Motor neuron (in vitro differentiated cells): ENCODE measurements around the gene CACNA1I. TPM values are rescaled to one million over a fixed set of nuclear protein-coding genes. Genes with fewer than 3 reads are reported as not detected.

Experiments used
- ATAC-seq, 8 experiments: fragments of 200-7000 bp; cut with Tn5 transposase; replicated peaks in 6 of 8; 2 replicates each; pipeline ENCODE4 v1.8.0; 2021; ENCODE audit warnings: mild to moderate bottlenecking in 8 of 8, moderate library complexity in 8 of 8
- H3K27ac ChIP-seq, 2 donors: fragments of 250-450 bp; sonication (Bioruptor Pico); 2 replicates each; pipeline ENCODE4 v1.9.0; 2021; ENCODE audit warnings: antibody characterized with exemption in 2 of 2, mild to moderate bottlenecking in 2 of 2, moderate library complexity in 1 of 2
- H3K4me1 ChIP-seq, 2 donors: fragments of 250-450 bp; sonication (Bioruptor Pico); replicated peaks in 1 of 2; 2 replicates each; pipeline ENCODE4 v1.6.1; 2021; ENCODE audit warnings: antibody characterized with exemption in 2 of 2, mild to moderate bottlenecking in 2 of 2, moderate library complexity in 1 of 2
- H3K4me3 ChIP-seq, 5 donors: fragments of 250-450 bp; sonication (Bioruptor Pico); 2 replicates each; pipeline ENCODE4 v1.9.0; 2021; ENCODE audit warnings: antibody characterized with exemption in 5 of 5, mild to moderate bottlenecking in 5 of 5, moderate library complexity in 4 of 5
- WGBS, 10 experiments: fragments of 450-650 bp; shearing (Covaris generic); methylation state at CpG; one replicate each; pipeline ENCODE4 v1.0.0; 2022; 5-methylcytosine and 5-hydroxymethylcytosine counted together
- in situ Hi-C, 9 experiments: fragments of 400-800 bp; cut with MboI; loops; one replicate each; pipeline ENCODE4 v1.15.0; 2021; ENCODE audit warnings: low sequenced_read_pairs in 9 of 9, low pct_unique_long_range_greater_than_20kb in 2 of 9; ENCODE audit not compliant: unreplicated experiment in 9 of 9
- total RNA-seq, 8 experiments: library from RNA; unstranded; fragments of 300-600 nt; gene quantifications; 2 replicates each; pipeline versions ENCODE4 v1.2.3 to v1.2.4, GENCODE V29; 2022

Gene CACNA1I
- total RNA-seq, 8 experiments from 2014 or later = 0.09 to 1.00 (median 0.24) TPM

GRCh38 chr22:39684702-39685281 lies 114.2 kb downstream of the CACNA1I start:
- Histone ChIP-seq H3K4me1 (peaks cover 15 to 19% of the 10 kb centered on the region in 2 donors), H3K27ac (no peak overlapping the region), H3K4me3 (no peak overlapping the region)
- in situ Hi-C loops = no loop called here
- ATAC-seq = peak in 5 of 8 experiments; percentile 4 to 48 (median 22)
- no CpG with 5 or more reads among the region's 12 CpGs for WGBS, 10 experiments

DNA sequence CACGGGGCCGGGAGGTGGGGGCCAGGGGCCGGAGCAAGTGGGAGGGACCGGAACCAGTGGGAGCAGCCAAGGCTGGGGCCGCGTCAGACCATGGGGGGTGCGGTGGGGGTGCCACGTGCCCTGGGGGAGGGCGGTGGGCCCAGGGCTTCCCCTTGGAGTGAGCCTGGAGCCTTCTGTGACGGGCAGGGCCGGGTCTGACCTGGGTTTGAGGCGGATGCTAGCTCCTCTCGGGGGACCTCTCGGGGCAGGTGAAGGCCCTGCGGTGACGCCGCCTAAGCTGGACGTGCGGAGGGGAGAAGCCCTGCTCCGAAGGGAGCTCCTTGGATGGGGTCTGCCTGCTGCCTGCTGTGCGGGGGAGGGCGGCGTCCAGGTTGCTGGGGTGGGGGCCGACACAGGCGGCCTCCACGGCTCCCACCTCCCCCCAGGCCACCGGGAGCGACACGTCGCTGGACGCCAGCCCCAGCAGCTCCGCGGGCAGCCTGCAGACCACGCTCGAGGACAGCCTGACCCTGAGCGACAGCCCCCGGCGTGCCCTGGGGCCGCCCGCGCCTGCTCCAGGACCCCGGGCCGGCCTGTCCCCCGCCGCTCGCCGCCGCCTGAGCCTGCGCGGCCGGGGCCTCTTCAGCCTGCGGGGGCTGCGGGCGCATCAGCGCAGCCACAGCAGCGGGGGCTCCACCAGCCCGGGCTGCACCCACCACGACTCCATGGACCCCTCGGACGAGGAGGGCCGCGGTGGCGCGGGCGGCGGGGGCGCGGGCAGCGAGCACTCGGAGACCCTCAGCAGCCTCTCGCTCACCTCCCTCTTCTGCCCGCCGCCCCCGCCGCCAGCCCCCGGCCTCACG lies 115.0 kb downstream of the CACNA1I start:
- peak overlapping the region in 1 of 2 donors; percentile 22 for H3K27ac ChIP-seq
- no peak overlapping the region for H3K4me3 ChIP-seq
- ATAC-seq = peak in 6 of 8 experiments; percentile 23 to 78 (median 49)
- in situ Hi-C loops = no loop called here
- peaks cover 23 to 26% of the 10 kb centered on the region in 2 donors for H3K4me1 ChIP-seq
- no CpG with 5 or more reads among the region's 77 CpGs for WGBS, 10 experiments

DNA sequence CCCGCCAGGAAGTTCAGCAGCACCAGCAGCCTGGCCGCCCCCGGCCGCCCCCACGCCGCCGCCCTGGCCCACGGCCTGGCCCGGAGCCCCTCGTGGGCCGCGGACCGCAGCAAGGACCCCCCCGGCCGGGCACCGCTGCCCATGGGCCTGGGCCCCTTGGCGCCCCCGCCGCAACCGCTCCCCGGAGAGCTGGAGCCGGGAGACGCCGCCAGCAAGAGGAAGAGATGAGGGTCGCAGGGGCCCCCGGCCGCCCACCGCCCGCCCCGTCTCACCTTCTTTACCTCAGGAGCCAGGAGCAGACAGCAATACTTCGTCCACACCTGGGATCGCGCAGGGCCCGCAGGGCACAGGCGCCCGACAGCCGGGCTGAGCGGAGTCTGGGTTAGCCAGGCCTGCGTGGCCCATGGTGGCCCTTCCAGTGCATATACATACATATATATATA lies 115.6 kb downstream of the CACNA1I start:
- ATAC-seq = no peak
- H3K4me3 ChIP-seq = no peak overlapping the region
- H3K27ac ChIP-seq = no peak overlapping the region
- peaks cover 27 to 31% of the 10 kb centered on the region in 2 donors for H3K4me1 ChIP-seq
- in situ Hi-C loops = no loop called here
- no CpG with 5 or more reads among the region's 39 CpGs for WGBS, 10 experiments

GRCh38 chr22:39686776-39687525 lies 116.4 kb downstream of the CACNA1I start:
- 13 to 80% (median 65%) methylated on average over 1 to 6 of the region's 17 CpGs; no CpG with 5 or more reads in 6 of the 10 experiments for WGBS, 10 experiments
- H3K27ac ChIP-seq = no peak overlapping the region
- ATAC-seq = no peak
- no peak overlapping the region for H3K4me3 ChIP-seq
- H3K4me1 ChIP-seq = peaks cover 35 to 37% of the 10 kb centered on the region in 2 donors
- in situ Hi-C loops = no loop called here

GRCh38 chr22:39688186-39688785 lies 117.7 kb downstream of the CACNA1I start:
- no peak overlapping the region for H3K4me3 ChIP-seq
- in situ Hi-C loops = no loop called here
- H3K27ac ChIP-seq = no peak overlapping the region
- WGBS, 10 experiments = 35 to 100% (median 85%) methylated on average over 1 to 8 of the region's 13 CpGs; no CpG with 5 or more reads in 2 of the 10 experiments
- H3K4me1 ChIP-seq = peaks cover 35 to 37% of the 10 kb centered on the region in 2 donors
- no peak for ATAC-seq

- 60 to 100% (median 78%) methylated on average over 3 to 7 of the region's 10 CpGs; no CpG with 5 or more reads in 4 of the 10 experiments for WGBS, 10 experiments
- ATAC-seq = no peak
- in situ Hi-C loops = no loop called here
- no peak overlapping the region for H3K27ac ChIP-seq
- H3K4me1 ChIP-seq = peaks cover 37 to 39% of the 10 kb centered on the region in 2 donors
- H3K4me3 ChIP-seq = no peak overlapping the region
Observed at GRCh38 chr22:39689421-39689820, 118.9 kb downstream of the CACNA1I start.

DNA sequence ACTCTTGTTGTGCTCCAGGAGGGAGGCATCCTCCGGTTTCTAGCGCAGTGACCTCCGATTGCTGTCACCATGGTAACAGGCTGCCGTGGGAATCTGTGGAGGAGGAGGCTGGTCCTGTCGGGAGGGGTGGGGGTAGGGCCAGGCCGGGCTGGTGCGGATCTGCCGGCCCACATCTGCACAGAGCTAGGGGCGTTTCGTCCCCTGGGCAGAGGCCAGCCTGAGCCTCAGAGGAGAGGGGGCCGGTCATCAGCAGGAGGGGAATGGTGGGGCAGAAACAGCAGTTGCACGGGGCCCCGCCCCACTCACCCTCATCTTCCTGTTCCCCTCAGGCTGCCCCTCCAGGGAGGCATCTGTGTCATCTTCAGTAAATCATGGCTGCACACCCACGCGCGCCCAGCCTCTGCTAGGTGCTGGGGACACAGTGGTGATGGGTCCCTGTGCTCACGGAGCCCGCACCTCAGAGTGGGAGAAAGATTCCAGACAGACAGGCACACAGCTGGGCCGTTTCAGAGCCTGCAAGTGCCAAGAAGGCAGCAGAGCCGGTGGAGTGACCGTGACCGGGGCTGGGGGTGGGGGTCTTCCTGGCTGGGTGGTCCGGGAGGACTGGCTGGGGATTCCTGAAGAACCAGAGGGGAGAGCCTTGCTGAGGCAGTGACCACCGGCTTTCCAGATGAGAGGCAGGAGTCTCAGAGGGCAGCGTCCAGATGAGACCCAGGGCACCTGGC lies 120.5 kb downstream of the CACNA1I start:
- H3K27ac ChIP-seq = peak overlapping the region; percentile 65 to 82
- in situ Hi-C loops = no loop called here
- 0 to 100% (median 14%) methylated on average over 1 to 6 of the region's 25 CpGs; no CpG with 5 or more reads in 6 of the 10 experiments for WGBS, 10 experiments
- peak; percentile 53 to 98 (median 96) for ATAC-seq
- peaks cover 31 to 37% of the 10 kb centered on the region in 2 donors for H3K4me1 ChIP-seq
- H3K4me3 ChIP-seq = no peak overlapping the region

DNA sequence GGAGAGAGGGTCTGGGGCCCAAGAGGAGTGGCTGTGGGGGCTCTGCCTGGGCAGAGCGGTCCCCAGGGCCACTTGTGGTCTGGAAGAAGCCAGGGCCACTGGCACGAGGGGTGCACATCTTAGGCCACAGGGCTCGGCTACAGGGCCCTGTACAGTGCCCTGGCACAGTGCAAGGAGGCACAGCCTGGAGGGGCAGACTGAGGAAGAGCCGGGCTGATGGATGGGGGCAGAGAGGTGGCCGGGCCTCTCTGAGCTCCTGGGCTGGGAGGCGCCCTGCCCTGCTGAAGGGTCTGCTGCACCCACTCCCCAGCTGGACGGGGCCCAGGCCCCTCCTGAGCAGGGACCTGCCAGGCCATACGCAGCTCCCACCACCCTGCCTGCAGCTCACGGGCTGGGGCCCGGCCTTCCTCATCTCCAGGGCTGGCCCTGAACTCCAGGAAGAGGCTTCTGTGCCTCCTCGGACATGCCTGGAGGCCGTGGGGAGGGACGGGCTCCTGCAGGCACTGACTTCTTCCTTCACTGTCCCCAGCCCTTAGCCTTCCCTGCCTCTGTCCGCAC lies 123.5 kb downstream of the CACNA1I start:
- no peak overlapping the region for H3K27ac ChIP-seq
- WGBS, 10 experiments = 0 to 100% (median 61%) methylated on average over 1 to 3 of the region's 14 CpGs; no CpG with 5 or more reads in 3 of the 10 experiments
- in situ Hi-C loops = no loop called here
- H3K4me1 ChIP-seq = peaks cover 43 to 53% of the 10 kb centered on the region in 2 donors
- peak in 2 of 8 experiments; percentile 40 to 57 for ATAC-seq
- no peak overlapping the region for H3K4me3 ChIP-seq

GRCh38 chr22:39697790-39698430 lies 127.4 kb downstream of the CACNA1I start:
- no peak overlapping the region for H3K4me3 ChIP-seq
- H3K4me1 ChIP-seq = peaks cover 29 to 44% of the 10 kb centered on the region in 2 donors
- WGBS, 10 experiments = 0 to 51% (median 35%) methylated on average over 1 to 7 of the region's 14 CpGs; no CpG with 5 or more reads in 4 of the 10 experiments
- H3K27ac ChIP-seq = peak overlapping the region in 1 of 2 donors; percentile 11
- in situ Hi-C loops = no loop called here
- peak in 4 of 8 experiments; percentile 24 to 63 (median 60) for ATAC-seq

GRCh38 chr22:39699631-39700360 lies 129.2 kb downstream of the CACNA1I start:
- WGBS, 10 experiments = 36 to 100% (median 64%) methylated on average over 1 to 9 of the region's 19 CpGs; no CpG with 5 or more reads in 4 of the 10 experiments
- Histone ChIP-seq H3K27ac (peak overlapping the region in 1 of 2 donors; percentile 39), H3K4me3 (no peak overlapping the region), H3K4me1 (peaks cover 41 to 51% of the 10 kb centered on the region in 2 donors)
- peak in 5 of 8 experiments; percentile 55 to 89 (median 64) for ATAC-seq
- in situ Hi-C loops = no loop called here

DNA sequence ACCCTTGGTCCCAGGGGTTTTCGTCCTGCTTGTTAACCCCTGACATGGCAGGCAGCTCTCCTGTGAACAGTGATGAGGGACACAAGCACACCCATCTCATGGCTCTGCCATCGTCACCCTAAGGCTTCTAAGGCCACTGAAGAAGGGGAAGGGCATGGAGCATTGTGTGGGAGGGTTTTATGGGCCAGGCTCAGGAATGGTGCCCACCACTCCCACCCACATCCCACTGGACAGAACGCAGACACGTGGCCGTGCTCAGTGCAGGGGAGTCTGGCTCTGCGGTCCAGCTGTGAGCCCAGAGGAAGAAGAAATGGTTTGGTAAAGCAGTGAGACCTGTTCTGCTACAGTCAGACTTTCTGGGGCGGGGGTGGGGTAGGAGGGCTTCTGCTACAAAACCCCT lies 130.0 kb downstream of the CACNA1I start:
- in situ Hi-C loops = no loop called here
- ATAC-seq = no peak
- Histone ChIP-seq H3K4me1 (peaks cover 47 to 48% of the 10 kb centered on the region in 2 donors), H3K4me3 (no peak overlapping the region), H3K27ac (peak overlapping the region in 1 of 2 donors; percentile 39)
- WGBS, 10 experiments = 71 to 100% (median 90%) methylated on average over 1 to 3 of the region's 7 CpGs; no CpG with 5 or more reads in 5 of the 10 experiments
